Type B pancreatic cell (in vitro differentiated cells): ENCODE data around the gene BCL11A. TPM values are rescaled to one million over a fixed set of nuclear protein-coding genes. Genes with fewer than 3 reads are reported as not detected.

Experiments used
- DNase-seq: peaks from one replicate; pipeline ENCODE4 v3.0.0; 2021; ENCODE audit warnings: mixed read lengths; ENCODE audit not compliant: unreplicated experiment; ENCODE audit errors: extremely low spot score
- H3K27ac Mint-ChIP-seq: 2 replicates; pipeline ENCODE4 v1.8.0; 2021; ENCODE audit warnings: mild to moderate bottlenecking, mixed read lengths
- H3K27me3 Mint-ChIP-seq: 2 replicates; pipeline ENCODE4 v1.8.0; 2021; ENCODE audit warnings: mixed read lengths
- H3K36me3 Mint-ChIP-seq: 2 replicates; pipeline ENCODE4 v1.8.0; 2021; ENCODE audit warnings: mixed read lengths
- H3K4me1 Mint-ChIP-seq: one replicate; pipeline ENCODE4 v1.8.0; 2021; ENCODE audit warnings: mixed read lengths; ENCODE audit not compliant: unreplicated experiment
- H3K4me3 Mint-ChIP-seq: 2 replicates; pipeline ENCODE4 v1.8.0; 2021; ENCODE audit warnings: mild to moderate bottlenecking, mixed read lengths
- H3K9me3 Mint-ChIP-seq: 2 replicates; pipeline ENCODE4 v1.8.0; 2021; ENCODE audit warnings: mixed read lengths
- total RNA-seq: library from RNA; stranded (reverse); gene quantifications from 2 replicates; pipeline ENCODE4 v1.2.1, GENCODE V29; 2021; ENCODE audit warnings: low replicate concordance
- TF ChIP-seq, protein P1 (sequence below): fragments of 200-600 bp; sonication (generic); conservative IDR thresholded peaks from 2 replicates; pipeline ENCODE4 v1.5.0; 2021; ENCODE audit warnings: antibody characterized with exemption, mild to moderate bottlenecking

The BCL11A gene
- total RNA-seq, 1 donor from 2014 or later: 53.1 TPM

DNA sequence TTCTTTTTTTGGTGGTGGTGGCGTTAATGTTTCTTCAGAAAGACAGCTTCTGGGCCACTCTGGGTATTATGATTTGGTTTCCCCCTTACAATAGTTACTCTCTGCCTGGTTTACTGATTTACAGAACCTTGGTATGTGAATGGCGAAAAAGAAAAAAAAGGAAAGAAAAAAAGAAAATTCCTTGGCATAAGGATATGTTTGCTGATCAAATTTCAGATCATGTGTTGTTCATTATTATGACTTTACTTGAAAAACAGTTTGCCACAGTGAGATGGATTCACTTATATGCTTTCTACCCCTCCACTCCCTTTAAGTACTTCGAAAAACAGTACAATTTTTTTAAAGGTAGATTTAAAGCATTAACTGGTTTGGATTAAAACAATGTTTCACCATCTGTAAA is 21.0 kb downstream of the BCL11A start:
- H3K27me3 Mint-ChIP-seq: no peaks in the 10 kb centered on the region
- H3K4me3 Mint-ChIP-seq: peak overlapping the region; percentile 81
- peak overlapping the region; percentile 62 for H3K27ac Mint-ChIP-seq

DNA sequence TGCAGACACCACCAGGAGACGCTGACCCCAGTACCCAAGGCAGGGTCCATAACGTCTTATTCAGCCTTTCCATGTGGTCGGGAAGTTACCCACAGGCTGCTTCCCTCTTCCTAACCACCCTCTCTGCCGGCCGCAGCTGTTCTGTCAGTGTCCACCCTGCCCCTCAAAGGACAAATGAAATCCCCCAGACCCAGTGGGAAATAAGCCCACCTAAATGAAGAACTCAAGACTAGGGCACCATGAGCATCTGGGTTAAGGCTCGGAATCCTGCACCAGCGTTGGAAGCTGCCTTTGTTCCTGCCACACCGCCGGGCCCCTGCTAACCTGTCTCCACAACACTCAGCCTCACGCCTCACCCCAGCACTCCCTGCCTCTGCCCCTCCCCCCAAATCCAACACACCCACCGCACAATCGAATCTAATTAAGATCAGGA is 21.7 kb downstream of the BCL11A start:
- Mint-ChIP-seq H3K27me3 (no peaks in the 10 kb centered on the region), H3K9me3 (no peaks in the 10 kb centered on the region), H3K4me3 (peak overlapping the region; percentile 81), H3K36me3 (peaks cover 24% of the 10 kb centered on the region), H3K27ac (peak overlapping the region; percentile 62), H3K4me1 (peaks cover 86% of the 10 kb centered on the region)
- TF ChIP-seq, protein P1, sequence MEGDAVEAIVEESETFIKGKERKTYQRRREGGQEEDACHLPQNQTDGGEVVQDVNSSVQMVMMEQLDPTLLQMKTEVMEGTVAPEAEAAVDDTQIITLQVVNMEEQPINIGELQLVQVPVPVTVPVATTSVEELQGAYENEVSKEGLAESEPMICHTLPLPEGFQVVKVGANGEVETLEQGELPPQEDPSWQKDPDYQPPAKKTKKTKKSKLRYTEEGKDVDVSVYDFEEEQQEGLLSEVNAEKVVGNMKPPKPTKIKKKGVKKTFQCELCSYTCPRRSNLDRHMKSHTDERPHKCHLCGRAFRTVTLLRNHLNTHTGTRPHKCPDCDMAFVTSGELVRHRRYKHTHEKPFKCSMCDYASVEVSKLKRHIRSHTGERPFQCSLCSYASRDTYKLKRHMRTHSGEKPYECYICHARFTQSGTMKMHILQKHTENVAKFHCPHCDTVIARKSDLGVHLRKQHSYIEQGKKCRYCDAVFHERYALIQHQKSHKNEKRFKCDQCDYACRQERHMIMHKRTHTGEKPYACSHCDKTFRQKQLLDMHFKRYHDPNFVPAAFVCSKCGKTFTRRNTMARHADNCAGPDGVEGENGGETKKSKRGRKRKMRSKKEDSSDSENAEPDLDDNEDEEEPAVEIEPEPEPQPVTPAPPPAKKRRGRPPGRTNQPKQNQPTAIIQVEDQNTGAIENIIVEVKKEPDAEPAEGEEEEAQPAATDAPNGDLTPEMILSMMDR: no peak
- no peak for DNase-seq

More for the DNA sequence above, 21.0 kb downstream of the BCL11A start:
- TF ChIP-seq, protein P1: no peak
- Mint-ChIP-seq H3K4me1 (peaks cover 85% of the 10 kb centered on the region), H3K9me3 (no peaks in the 10 kb centered on the region), H3K36me3 (peaks cover 18% of the 10 kb centered on the region)
- DNase-seq: no peak

DNA sequence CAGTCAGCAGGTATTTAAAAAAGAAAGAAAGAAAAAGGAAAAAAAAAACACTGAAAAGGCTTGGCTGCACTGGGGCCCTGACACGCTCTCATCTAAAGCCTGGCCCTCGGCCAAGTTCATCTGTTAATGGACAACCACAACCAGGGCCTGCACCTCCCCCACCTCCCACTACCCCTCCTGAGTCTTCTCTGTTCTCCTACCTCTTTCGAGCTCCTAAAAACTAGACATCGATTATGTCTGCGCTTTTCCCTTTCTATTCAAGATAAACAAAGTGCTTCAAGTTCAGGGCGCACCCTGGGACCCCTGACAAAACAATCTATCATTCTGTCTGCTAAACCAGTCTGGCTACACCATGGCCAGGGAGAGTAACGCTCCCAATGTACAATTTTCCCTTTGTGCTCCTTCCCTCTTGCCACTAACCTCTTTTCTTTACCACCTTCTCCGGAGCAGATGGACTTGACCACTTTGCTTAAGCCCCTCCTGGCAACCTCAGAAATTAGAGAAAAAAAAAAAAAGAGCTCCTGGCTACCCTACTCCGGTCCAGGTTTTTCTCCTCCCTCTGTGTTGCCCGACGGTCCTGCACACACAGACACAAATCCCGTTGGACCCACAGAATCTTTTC is 22.7 kb downstream of the BCL11A start:
- Mint-ChIP-seq H3K4me3 (peak overlapping the region; percentile 86), H3K36me3 (peaks cover 21% of the 10 kb centered on the region), H3K27ac (peak overlapping the region; percentile 94), H3K4me1 (peaks cover 82% of the 10 kb centered on the region), H3K27me3 (no peaks in the 10 kb centered on the region), H3K9me3 (no peaks in the 10 kb centered on the region)
- no peak for DNase-seq
- TF ChIP-seq, protein P1: no peak

DNA sequence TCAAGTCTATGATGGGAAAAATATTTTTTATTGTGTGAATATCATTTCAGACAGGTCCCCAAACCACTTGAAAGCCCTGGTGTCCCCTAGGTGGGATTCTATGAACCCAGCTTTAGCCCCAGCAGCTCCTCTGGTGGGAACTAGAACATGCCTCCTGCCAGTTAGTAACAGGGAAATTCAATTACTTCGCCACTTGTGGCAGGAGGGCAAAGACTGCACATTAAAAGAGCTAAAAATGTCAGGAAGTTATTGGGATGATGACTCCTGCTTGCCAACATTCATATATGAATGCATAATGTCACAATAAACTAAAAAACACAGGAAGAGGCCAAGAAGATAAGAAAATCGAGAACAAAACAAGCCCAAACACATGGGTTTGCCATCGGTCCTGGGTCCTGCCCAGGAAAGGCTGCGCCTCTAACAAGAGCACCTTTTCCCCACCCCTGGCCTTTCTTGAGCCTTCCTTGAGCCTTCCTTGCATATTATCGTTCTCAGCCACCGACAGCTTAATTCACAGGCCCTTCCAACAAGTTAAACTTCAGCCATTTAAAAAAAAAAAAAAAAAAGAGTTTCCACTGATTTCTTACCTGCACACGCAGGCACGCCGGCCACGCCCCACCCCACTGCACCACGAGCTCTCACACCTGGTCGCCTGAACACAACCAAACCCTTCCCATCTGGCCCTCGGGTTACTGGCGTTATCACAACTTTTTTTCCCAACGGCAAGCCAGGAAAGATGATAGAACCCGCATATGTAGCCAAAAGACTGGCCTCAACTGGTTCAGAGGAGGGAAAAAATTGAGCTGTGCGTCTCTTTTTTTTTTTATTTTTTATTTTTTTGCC is 23.4 kb downstream of the BCL11A start:
- no peaks in the 10 kb centered on the region for H3K27me3 Mint-ChIP-seq
- no peak for DNase-seq

DNA sequence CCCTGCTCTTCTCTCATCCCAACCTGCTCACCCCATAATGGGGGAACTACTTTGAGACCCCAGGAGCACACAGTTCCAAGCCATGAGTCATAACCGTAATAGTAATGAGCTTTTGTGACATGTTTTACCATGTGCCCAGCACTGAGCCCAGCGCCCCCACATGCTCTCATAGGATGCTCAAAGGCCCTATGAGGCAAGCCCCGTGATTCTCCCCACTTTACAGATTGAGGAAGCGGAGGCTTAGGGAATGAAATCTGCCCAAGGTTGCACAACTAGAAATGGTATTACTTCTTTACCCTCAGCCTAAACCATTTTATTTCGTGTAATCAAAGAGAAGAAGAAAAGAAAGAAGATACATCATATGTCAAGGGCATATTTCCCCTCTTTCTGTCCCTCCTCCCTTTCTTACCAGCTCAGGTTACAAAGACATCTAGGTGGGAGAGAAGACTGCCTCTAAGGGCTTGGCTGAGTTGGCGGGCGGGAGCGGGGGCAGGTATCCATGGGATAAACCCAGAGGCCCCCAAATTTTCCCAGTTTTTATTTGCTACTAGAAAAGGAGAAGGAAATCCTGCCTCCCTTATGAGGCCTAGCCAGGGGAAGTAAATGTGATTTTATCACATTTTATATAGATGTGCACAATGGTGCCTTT is 24.2 kb downstream of the BCL11A start:
- H3K36me3 Mint-ChIP-seq: peaks cover 21% of the 10 kb centered on the region
- TF ChIP-seq, protein P1: no peak
- H3K27me3 Mint-ChIP-seq: no peaks in the 10 kb centered on the region
- H3K4me3 Mint-ChIP-seq: peak overlapping the region; percentile 39
- peaks cover 75% of the 10 kb centered on the region for H3K4me1 Mint-ChIP-seq
- H3K27ac Mint-ChIP-seq: peak overlapping the region; percentile 94
- H3K9me3 Mint-ChIP-seq: no peaks in the 10 kb centered on the region
- DNase-seq: no peak

More for the DNA sequence above, 23.4 kb downstream of the BCL11A start:
- Mint-ChIP-seq H3K27ac (peak overlapping the region; percentile 94), H3K36me3 (peaks cover 21% of the 10 kb centered on the region), H3K4me3 (peak overlapping the region; percentile 86), H3K9me3 (no peaks in the 10 kb centered on the region), H3K4me1 (peaks cover 76% of the 10 kb centered on the region)
- TF ChIP-seq, protein P1: no peak
